H1 (cell line): ENCODE measurements around the gene HOXD11. TPM values are rescaled to one million over a fixed set of nuclear protein-coding genes. Genes with fewer than 3 reads are reported as not detected.

Experiments
- BCL11A ChIP-seq, 2 experiments: IDR thresholded peaks; one replicate each; pipeline ENCODE4 v1.6.1; 2011; ENCODE audit warnings: low read depth in 2 of 2, low read length in 2 of 2, mild to moderate bottlenecking in 2 of 2
- BRCA1 ChIP-seq: IDR thresholded peaks from 2 replicates; pipeline ENCODE4 v1.6.1; 2012; ENCODE audit warnings: low read depth, low read length, improper control_type of control experiment
- CBX8 ChIP-seq: fragments of 300-800, 300-1000 bp; sonication (generic); IDR thresholded peaks from 2 replicates; pipeline ENCODE4 v1.7.1; 2016; ENCODE audit warnings: low read depth, low read length, borderline replicate concordance
- CHD1 ChIP-seq: IDR thresholded peaks from 2 replicates; pipeline ENCODE4 v1.6.1; 2012; ENCODE audit warnings: low read depth, low read length, improper control_type of control experiment
- EP300 ChIP-seq, 2 experiments: IDR thresholded peaks; 1 replicate in 1 of 2; 2 replicates in 1 of 2; pipeline ENCODE4 v1.6.1; 2011 to 2012; ENCODE audit warnings: low read depth in 2 of 2, low read length in 2 of 2, mild to moderate bottlenecking in 2 of 2, borderline replicate concordance in 1 of 2, inconsistent platforms in 1 of 2, moderate library complexity in 1 of 2
- EZH2 ChIP-seq: fragments of 200-600 bp; sonication (generic); IDR thresholded peaks from 2 replicates; pipeline ENCODE4 v1.7.1; 2012; ENCODE audit warnings: low read depth, mild to moderate bottlenecking, moderate library complexity, low read length, inconsistent platforms; ENCODE audit not compliant: severe bottlenecking
- KDM4A ChIP-seq: IDR thresholded peaks from one replicate; pipeline ENCODE4 v1.7.1; 2012; ENCODE audit warnings: low read depth, mild to moderate bottlenecking, moderate library complexity, low read length, inconsistent platforms; ENCODE audit not compliant: severe bottlenecking
- KDM5A ChIP-seq: fragments of 200-600 bp; IDR thresholded peaks from 2 replicates; pipeline ENCODE4 v1.7.1; 2012; ENCODE audit warnings: mild to moderate bottlenecking, low read length, inconsistent platforms, mixed read lengths
- NANOG ChIP-seq: IDR thresholded peaks from 2 replicates; pipeline ENCODE4 v1.6.1; 2011; ENCODE audit warnings: low read length, low read depth, mild to moderate bottlenecking, inconsistent platforms; ENCODE audit not compliant: insufficient read depth, poor library complexity, severe bottlenecking
- POLR2A ChIP-seq, 2 experiments: IDR thresholded peaks; 1 replicate in 1 of 2; 2 replicates in 1 of 2; pipeline ENCODE4 v1.6.1; 2011; ENCODE audit warnings: low read depth in 2 of 2, low read length in 2 of 2, mild to moderate bottlenecking in 2 of 2; ENCODE audit errors: control extremely low read depth in 1 of 2
- POLR2AphosphoS5 ChIP-seq: IDR thresholded peaks from 2 replicates; pipeline ENCODE4 v1.6.1; 2011; ENCODE audit warnings: low read depth, low read length
- POU5F1 ChIP-seq: IDR thresholded peaks from 2 replicates; pipeline ENCODE4 v1.6.1; 2011; ENCODE audit warnings: low read depth, mild to moderate bottlenecking, low read length, moderate library complexity
- RBBP5 ChIP-seq: IDR thresholded peaks from 2 replicates; pipeline ENCODE4 v1.7.1; 2012; ENCODE audit warnings: low read depth, mild to moderate bottlenecking, inconsistent platforms, low read length, moderate library complexity, borderline replicate concordance
- SIX5 ChIP-seq: IDR thresholded peaks from 2 replicates; pipeline ENCODE4 v1.6.1; 2011; ENCODE audit warnings: mild to moderate bottlenecking, low read depth, low read length
- SP1 ChIP-seq: IDR thresholded peaks from 2 replicates; pipeline ENCODE4 v1.6.1; 2011; ENCODE audit warnings: low read depth, low read length
- SRF ChIP-seq: IDR thresholded peaks from 2 replicates; pipeline ENCODE4 v1.6.1; 2011; ENCODE audit warnings: mild to moderate bottlenecking, low read depth, low read length, moderate library complexity
- SUZ12 ChIP-seq: fragments of 200-600 bp; sonication (generic); IDR thresholded peaks from 2 replicates; pipeline ENCODE4 v1.6.1; 2012; ENCODE audit warnings: mild to moderate bottlenecking, inconsistent platforms, low read length, moderate library complexity, mixed read lengths
- TBP ChIP-seq: IDR thresholded peaks from 2 replicates; pipeline ENCODE4 v1.6.1; 2011; ENCODE audit warnings: low read depth, low read length, improper control_type of control experiment
- TCF12 ChIP-seq: IDR thresholded peaks from 2 replicates; pipeline ENCODE4 v1.6.1; 2011; ENCODE audit warnings: low read depth, mild to moderate bottlenecking, low read length
- YY1 ChIP-seq: IDR thresholded peaks from 2 replicates; pipeline ENCODE4 v1.6.1; 2011; ENCODE audit warnings: low read depth, mild to moderate bottlenecking, low read length
- polyA plus RNA-seq, 7 experiments: library from polyadenylated mRNA; depleted of rRNA in 3 of 7; stranded (reverse) in 5 of 7; unstranded in 2 of 7; fragments of >200 nt in 5 of 7; fragments of 200-250 nt in 2 of 7; gene quantifications; 1 replicate in 5 of 7; 2 replicates in 1 of 7; 4 replicates in 1 of 7; pipeline versions ENCODE4 v1.2.1 to v1.2.3, GENCODE V29; 2011 to 2013; ENCODE audit warnings: missing spikeins in 2 of 7, mixed read lengths in 2 of 7
- total RNA-seq: library from RNA; stranded (reverse); fragmentation: NEBNext Ultra II Directional; extraction: Animal tissue kit (Norgen Biotek cat#: 25700); gene quantifications from 2 replicates; pipeline ENCODE4 v1.2.1, GENCODE V29; 2021
- TF ChIP-seq, protein P1 (sequence below), 3 experiments: IDR thresholded peaks; 1 replicate in 2 of 3; 2 replicates in 1 of 3; pipeline versions ENCODE4 v1.5.1 to v1.6.1; 2011; ENCODE audit warnings: low read length in 3 of 3, mild to moderate bottlenecking in 3 of 3, inconsistent platforms in 2 of 3, low read depth in 1 of 3, moderate library complexity in 1 of 3; ENCODE audit not compliant: insufficient read depth in 1 of 3; ENCODE audit errors: control extremely low read depth in 1 of 3
- TF ChIP-seq, protein P2 (sequence below): IDR thresholded peaks from 2 replicates; pipeline ENCODE4 v1.6.1; 2012; ENCODE audit warnings: inconsistent platforms

HOXD11 gene
- total and polyA plus RNA-seq, 2 of the 8 experiments (the other 6 are each of a cell fraction or from before 2014, with no cell fraction given): not detected

DNA sequence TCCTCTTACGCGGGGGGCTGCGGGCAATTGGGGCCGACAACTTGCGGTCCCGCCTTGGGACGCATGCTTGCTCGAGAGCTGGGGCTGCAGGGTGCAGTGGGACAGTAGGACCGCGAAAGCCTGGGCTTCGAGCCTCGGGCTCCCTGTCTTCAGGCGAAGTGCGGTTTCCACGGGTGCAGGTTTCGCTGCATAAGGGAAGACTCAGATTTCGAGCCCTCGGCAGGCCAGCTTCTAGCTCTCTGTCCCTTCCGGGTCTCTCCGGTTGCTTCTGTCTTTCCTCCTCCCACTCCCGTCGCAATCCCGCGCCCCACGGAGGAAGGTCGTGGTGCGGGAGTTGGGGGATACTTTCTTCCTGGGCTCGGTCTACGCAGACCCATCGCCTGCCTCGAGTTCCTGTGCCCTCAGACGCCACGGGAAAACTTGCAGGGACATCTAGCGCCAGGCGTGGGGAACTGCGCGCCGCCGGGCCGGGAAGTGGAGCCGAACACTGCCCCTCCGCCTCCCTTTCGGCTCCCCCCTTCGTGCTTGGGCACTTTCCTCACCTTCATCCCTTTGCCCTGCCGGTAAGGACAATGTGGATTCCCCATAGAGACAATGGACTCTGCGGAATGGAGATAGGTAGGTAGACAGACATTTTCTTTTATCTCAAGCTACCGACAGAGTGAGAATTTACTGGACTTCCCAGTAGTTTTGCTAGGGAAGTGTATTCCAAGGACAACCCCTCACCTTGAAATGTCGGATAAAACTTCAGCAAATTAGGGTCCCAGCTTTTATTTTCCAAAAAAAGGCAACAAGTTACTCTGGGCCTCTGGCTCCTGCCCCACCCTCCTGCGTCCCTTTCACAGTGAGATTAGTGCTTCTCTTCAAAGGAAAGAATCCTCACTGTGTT lies 18.8 kb upstream of the HOXD11 start (continued):
- TF ChIP-seq KDM4A: peak; percentile 33
- no peak for TF ChIP-seq SRF
- peak; percentile 78 for TF ChIP-seq SP1
- TF ChIP-seq, protein P1, sequence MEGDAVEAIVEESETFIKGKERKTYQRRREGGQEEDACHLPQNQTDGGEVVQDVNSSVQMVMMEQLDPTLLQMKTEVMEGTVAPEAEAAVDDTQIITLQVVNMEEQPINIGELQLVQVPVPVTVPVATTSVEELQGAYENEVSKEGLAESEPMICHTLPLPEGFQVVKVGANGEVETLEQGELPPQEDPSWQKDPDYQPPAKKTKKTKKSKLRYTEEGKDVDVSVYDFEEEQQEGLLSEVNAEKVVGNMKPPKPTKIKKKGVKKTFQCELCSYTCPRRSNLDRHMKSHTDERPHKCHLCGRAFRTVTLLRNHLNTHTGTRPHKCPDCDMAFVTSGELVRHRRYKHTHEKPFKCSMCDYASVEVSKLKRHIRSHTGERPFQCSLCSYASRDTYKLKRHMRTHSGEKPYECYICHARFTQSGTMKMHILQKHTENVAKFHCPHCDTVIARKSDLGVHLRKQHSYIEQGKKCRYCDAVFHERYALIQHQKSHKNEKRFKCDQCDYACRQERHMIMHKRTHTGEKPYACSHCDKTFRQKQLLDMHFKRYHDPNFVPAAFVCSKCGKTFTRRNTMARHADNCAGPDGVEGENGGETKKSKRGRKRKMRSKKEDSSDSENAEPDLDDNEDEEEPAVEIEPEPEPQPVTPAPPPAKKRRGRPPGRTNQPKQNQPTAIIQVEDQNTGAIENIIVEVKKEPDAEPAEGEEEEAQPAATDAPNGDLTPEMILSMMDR (IDR thresholded peaks at IDR 0.05; ENCODE audit: control extremely low read depth in 1 of 3, insufficient read depth in 1 of 3, low read depth in 1 of 3, low read length in 3 of 3): peak in 2 of 3 experiments; percentile 42 to 64; a peak in 3 of 4 replicates
- TF ChIP-seq POU5F1: no peak
- TF ChIP-seq TCF12: 0 out of 2 replicates have a peak, but pooled peaks have one; percentile 58
- TF ChIP-seq KDM5A: no peak
- TF ChIP-seq SIX5: no peak
- TF ChIP-seq EP300 (IDR thresholded peaks at IDR 0.05; ENCODE audit: borderline replicate concordance in 1 of 2, low read depth in 2 of 2, low read length in 2 of 2): no peak
- no peak for TF ChIP-seq CBX8
- TF ChIP-seq BCL11A (IDR thresholded peaks at IDR 0.05; ENCODE audit: low read depth in 2 of 2, low read length in 2 of 2): no peak
- no peak for TF ChIP-seq BRCA1
- TF ChIP-seq SUZ12: peak; percentile 92; the same call in 1 of the 2 replicates
- no peak for TF ChIP-seq POLR2AphosphoS5
- peak; percentile 92 for TF ChIP-seq EZH2
- TF ChIP-seq, protein P2, sequence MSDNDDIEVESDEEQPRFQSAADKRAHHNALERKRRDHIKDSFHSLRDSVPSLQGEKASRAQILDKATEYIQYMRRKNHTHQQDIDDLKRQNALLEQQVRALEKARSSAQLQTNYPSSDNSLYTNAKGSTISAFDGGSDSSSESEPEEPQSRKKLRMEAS: peak; percentile 64
- no peak for TF ChIP-seq POLR2A (IDR thresholded peaks at IDR 0.05; ENCODE audit: control extremely low read depth in 1 of 2, low read depth in 2 of 2, low read length in 2 of 2)
- TF ChIP-seq TBP: no peak
- no peak for TF ChIP-seq CHD1
- TF ChIP-seq YY1: peak; percentile 70; the same call in 1 of the 2 replicates
- TF ChIP-seq RBBP5: no peak
- no peak for TF ChIP-seq NANOG
